D721Med (cell line): ENCODE data around the gene MBTPS1.

Source experiments
- DNase-seq: peaks from one replicate; pipeline ENCODE4 v3.0.0; 2011; ENCODE audit warnings: low spot score; ENCODE audit not compliant: insufficient read length
- FAIRE-seq: peaks from 2 replicates; lab custom pipeline; 2011; peaks lifted over from hg19 to GRCh38; lab: Jason Lieb, UNC
- CTCF ChIP-seq: IDR thresholded peaks from 2 replicates; pipeline ENCODE4 v1.5.1; 2012; ENCODE audit warnings: mild to moderate bottlenecking, control low read depth; ENCODE audit not compliant: insufficient read depth; ENCODE audit errors: missing control alignments

The MBTPS1 gene

GRCh38 chr16:84084570-84085270 lies 32.0 kb downstream of the MBTPS1 start:
- peak; percentile 76 for TF ChIP-seq CTCF
- FAIRE-seq (no peak), DNase-seq (peak; percentile 42)

GRCh38 chr16:84082835-84083569 lies 33.7 kb downstream of the MBTPS1 start:
- DNase-seq, result no peak
- no peak for FAIRE-seq
- TF ChIP-seq CTCF, result no peak

- TF ChIP-seq CTCF, result no peak
- FAIRE-seq, result no peak
- no peak for DNase-seq
Measured at GRCh38 chr16:84082110-84082509, 34.6 kb downstream of the MBTPS1 start.

GRCh38 chr16:84081446-84081989 lies 35.2 kb downstream of the MBTPS1 start:
- no peak for FAIRE-seq
- DNase-seq, result no peak
- TF ChIP-seq CTCF, result no peak

- TF ChIP-seq CTCF, result no peak
- no peak for DNase-seq
- FAIRE-seq, result no peak
Measured at GRCh38 chr16:84080813-84081212, 35.9 kb downstream of the MBTPS1 start.

- TF ChIP-seq CTCF, result no peak
- DNase-seq (no peak), FAIRE-seq (no peak)
Measured at GRCh38 chr16:84080378-84080777, 36.4 kb downstream of the MBTPS1 start.
